Neural crest cell (in vitro differentiated cells): ENCODE measurements around the gene IER5. TPM values are rescaled to one million over a fixed set of nuclear protein-coding genes. Genes with fewer than 3 reads are reported as not detected.
A peak's percentile ranks its signal among the peaks of the same experiment; 100 is the strongest.

ENCODE experiments used
- DNase-seq: peaks from one replicate; pipeline ENCODE4 v3.0.0; 2021; ENCODE audit warnings: low read depth, mixed read lengths, low spot score
- H3K27ac Mint-ChIP-seq: one replicate; pipeline ENCODE4 v1.8.0; 2021; ENCODE audit warnings: mild to moderate bottlenecking, mixed read lengths; ENCODE audit not compliant: unreplicated experiment
- H3K27me3 Mint-ChIP-seq: 2 replicates; pipeline ENCODE4 v1.8.0; 2021; ENCODE audit warnings: low read depth, mild to moderate bottlenecking, mixed read lengths
- H3K36me3 Mint-ChIP-seq: 2 replicates; pipeline ENCODE4 v1.8.0; 2021; ENCODE audit warnings: low read depth, mild to moderate bottlenecking, mixed read lengths
- H3K4me1 Mint-ChIP-seq: 2 replicates; pipeline ENCODE4 v1.8.0; 2021; ENCODE audit warnings: mixed read lengths
- H3K4me3 Mint-ChIP-seq: one replicate; pipeline ENCODE4 v1.8.0; 2021; ENCODE audit warnings: mild to moderate bottlenecking, mixed read lengths
- H3K9me3 Mint-ChIP-seq: 2 replicates; pipeline ENCODE4 v1.8.0; 2021; ENCODE audit warnings: mixed read lengths
- total RNA-seq: library from RNA; stranded (reverse); gene quantifications from 2 replicates; pipeline ENCODE4 v1.2.1, GENCODE V29; 2021
- TF ChIP-seq, protein P1 (sequence below): fragments of 200-600 bp; sonication (generic); conservative IDR thresholded peaks from 2 replicates; pipeline ENCODE4 v1.5.0; 2021; ENCODE audit warnings: antibody characterized with exemption, mild to moderate bottlenecking

IER5 gene
- total RNA-seq, 1 donor from 2014 or later = 7.7 TPM

DNA sequence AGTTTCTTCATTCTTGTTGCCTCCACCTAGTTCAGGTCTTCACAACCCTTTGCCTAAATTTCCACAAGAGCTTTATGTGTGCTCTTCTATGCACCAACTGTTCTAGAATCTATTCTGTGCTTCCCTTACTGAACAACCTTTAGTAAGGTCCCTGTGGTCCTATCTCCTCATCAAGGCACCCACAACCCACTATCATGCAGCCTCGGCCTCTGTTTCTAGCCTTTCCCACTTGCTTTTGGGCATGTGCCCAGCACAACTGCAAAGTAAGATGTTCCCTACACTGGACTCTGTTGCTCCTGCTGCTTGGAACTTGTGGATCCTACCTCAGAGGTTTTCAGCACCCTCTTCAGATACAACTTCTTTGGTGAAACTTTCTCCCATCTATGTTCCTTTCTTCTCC is 2.4 kb upstream of the IER5 start:
- no peaks in the 10 kb centered on the region for H3K9me3 Mint-ChIP-seq
- H3K27ac Mint-ChIP-seq = no peak overlapping the region
- TF ChIP-seq, protein P1, sequence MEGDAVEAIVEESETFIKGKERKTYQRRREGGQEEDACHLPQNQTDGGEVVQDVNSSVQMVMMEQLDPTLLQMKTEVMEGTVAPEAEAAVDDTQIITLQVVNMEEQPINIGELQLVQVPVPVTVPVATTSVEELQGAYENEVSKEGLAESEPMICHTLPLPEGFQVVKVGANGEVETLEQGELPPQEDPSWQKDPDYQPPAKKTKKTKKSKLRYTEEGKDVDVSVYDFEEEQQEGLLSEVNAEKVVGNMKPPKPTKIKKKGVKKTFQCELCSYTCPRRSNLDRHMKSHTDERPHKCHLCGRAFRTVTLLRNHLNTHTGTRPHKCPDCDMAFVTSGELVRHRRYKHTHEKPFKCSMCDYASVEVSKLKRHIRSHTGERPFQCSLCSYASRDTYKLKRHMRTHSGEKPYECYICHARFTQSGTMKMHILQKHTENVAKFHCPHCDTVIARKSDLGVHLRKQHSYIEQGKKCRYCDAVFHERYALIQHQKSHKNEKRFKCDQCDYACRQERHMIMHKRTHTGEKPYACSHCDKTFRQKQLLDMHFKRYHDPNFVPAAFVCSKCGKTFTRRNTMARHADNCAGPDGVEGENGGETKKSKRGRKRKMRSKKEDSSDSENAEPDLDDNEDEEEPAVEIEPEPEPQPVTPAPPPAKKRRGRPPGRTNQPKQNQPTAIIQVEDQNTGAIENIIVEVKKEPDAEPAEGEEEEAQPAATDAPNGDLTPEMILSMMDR = no peak
- H3K4me1 Mint-ChIP-seq = peaks cover 23% of the 10 kb centered on the region
- no peak for DNase-seq
- no peak overlapping the region for H3K4me3 Mint-ChIP-seq
- H3K36me3 Mint-ChIP-seq = no peaks in the 10 kb centered on the region
- H3K27me3 Mint-ChIP-seq = peaks cover 5% of the 10 kb centered on the region

DNA sequence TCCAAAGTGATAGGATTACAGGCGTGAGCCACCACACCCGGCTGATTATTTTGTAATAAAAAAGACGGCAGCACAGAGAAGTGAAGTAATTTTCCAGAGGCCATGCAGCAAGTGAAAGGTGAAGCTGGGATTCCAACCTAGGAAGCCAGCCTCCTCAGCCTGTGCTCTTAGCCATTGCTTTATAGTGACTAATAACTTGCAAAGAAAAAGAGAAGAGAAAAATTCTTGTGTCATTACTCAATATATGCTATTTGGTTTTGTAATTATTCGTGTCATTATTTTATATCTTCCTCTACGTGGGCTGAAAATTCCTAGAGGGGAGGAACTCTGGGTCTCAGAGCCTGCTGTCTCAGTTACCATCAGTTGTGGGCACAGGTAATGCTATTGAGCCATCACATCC is 1.6 kb upstream of the IER5 start:
- H3K4me1 Mint-ChIP-seq = peaks cover 31% of the 10 kb centered on the region
- H3K9me3 Mint-ChIP-seq = no peaks in the 10 kb centered on the region
- TF ChIP-seq, protein P1 = no peak
- no peaks in the 10 kb centered on the region for H3K36me3 Mint-ChIP-seq
- peaks cover 5% of the 10 kb centered on the region for H3K27me3 Mint-ChIP-seq
- peak overlapping the region; percentile 97 for H3K4me3 Mint-ChIP-seq
- DNase-seq = no peak
- no peak overlapping the region for H3K27ac Mint-ChIP-seq

DNA sequence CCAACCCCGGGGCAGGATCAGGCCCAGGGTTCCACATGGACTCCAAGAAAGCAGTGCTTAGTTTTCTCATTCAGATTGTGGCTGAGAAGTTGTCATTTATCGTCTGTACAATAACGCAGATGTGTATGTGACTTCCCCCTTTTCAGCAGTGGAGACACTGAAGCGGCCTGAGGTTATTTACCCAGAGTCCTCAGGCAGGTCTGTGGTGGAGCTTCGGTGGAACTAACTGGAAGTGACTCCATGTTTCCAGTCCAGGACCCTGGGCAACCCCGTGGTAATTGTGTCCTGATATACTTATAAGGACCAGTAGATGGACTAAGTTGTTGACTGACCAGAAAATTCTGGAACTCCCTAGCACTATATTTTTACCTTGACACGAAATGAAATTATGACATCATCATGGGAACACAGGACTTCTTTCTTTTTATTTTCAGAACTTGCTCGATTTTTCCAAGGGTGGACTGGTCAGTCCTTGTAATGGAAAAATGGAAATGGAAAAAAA is 1.0 kb upstream of the IER5 start:
- Mint-ChIP-seq H3K9me3 (no peaks in the 10 kb centered on the region), H3K27me3 (peaks cover 5% of the 10 kb centered on the region), H3K4me3 (peak overlapping the region; percentile 97), H3K27ac (no peak overlapping the region), H3K4me1 (peaks cover 34% of the 10 kb centered on the region), H3K36me3 (no peaks in the 10 kb centered on the region)
- no peak for DNase-seq
- TF ChIP-seq, protein P1 = no peak

DNA sequence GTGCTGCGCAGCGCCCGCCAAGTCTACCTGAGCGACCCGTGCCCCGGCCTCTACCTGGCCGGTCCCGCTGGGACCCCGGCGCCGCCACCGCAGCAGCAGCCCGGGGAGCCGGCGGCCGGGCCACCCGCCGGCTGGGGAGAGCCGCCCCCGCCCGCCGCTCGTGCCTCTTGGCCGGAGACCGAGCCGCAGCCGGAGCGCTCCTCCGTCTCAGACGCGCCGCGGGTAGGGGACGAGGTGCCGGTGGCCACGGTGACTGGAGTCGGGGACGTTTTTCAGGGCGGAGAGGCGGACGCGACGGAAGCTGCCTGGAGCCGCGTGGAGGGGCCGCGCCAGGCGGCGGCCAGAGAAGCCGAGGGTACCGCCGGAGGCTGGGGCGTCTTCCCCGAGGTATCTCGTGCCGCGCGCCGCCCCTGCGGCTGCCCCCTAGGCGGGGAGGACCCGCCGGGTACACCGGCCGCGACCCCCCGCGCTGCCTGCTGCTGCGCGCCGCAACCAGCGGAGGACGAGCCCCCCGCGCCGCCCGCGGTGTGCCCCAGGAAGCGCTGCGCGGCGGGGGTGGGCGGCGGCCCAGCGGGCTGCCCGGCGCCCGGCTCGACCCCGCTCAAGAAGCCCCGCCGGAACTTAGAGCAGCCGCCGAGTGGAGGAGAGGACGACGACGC is 646 bp downstream of the IER5 start:
- Mint-ChIP-seq H3K27ac (no peak overlapping the region), H3K36me3 (no peaks in the 10 kb centered on the region), H3K4me1 (peaks cover 38% of the 10 kb centered on the region), H3K27me3 (peaks cover 5% of the 10 kb centered on the region), H3K4me3 (peak overlapping the region; percentile 99), H3K9me3 (no peaks in the 10 kb centered on the region)
- TF ChIP-seq, protein P1 = no peak
- DNase-seq = peak; percentile 40

DNA sequence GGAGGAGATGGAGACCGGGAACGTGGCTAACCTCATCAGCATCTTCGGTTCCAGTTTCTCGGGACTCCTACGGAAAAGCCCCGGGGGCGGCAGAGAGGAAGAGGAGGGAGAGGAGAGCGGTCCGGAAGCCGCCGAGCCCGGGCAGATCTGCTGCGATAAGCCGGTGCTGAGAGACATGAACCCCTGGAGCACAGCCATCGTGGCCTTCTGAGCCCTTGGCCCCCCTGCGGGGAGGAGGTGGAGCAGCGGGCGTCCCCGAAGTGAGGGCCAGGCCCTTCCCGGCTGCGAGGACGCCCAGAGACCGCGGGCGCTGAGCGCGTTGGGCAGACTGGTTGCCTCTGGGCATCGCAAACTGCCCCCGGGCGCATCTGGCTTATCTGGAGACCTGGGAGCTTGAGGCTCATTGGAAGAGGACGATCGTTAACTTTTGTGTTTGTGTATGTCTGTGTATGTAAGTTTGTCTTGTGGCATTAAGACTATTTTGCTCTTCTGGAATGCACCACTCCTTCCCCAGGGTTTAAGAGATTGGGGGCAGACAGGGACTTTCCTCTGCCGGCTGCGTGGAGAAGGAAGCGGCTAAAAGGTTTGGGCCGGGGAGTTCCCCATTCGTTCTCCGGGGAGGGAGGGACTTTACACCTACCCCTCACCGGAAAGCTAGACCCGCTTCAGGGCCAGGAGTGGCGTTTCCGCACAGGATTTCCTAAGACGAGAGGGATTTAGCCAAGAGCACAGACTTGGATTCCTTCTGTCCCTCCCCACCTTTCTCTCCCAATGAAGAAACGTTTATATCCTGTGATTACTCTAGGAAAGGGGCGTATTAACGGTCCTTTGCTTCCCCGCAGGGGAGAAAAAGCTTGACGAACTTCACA is 1.4 kb downstream of the IER5 start:
- peak overlapping the region; percentile 99 for H3K4me3 Mint-ChIP-seq
- H3K9me3 Mint-ChIP-seq = no peaks in the 10 kb centered on the region
- TF ChIP-seq, protein P1 = peak; percentile 11
- H3K36me3 Mint-ChIP-seq = no peaks in the 10 kb centered on the region
- H3K27me3 Mint-ChIP-seq = peaks cover 5% of the 10 kb centered on the region
- H3K4me1 Mint-ChIP-seq = peaks cover 44% of the 10 kb centered on the region
- H3K27ac Mint-ChIP-seq = peak overlapping the region; percentile 63
- DNase-seq = peak; percentile 54
